Suppressor macrophage treated with lipopolysaccharide for 4 hours (primary cell): ENCODE measurements around the gene PRND.
"Not testable (repeated sequence)": the region's sequence is repeated elsewhere in the genome, so short reads cannot be mapped to it uniquely, and the experiment has no call there.

Experiments used
- DNase-seq: peaks from one replicate; pipeline ENCODE4 v3.0.0-alpha.2; 2020

Gene PRND

GRCh38 chr20:4709261-4710105 lies 12.2 kb upstream of the PRND start:
- DNase-seq, result no peak

GRCh38 chr20:4710106-4710475 lies 11.6 kb upstream of the PRND start:
- DNase-seq, result no peak

GRCh38 chr20:4711511-4711910 lies 10.2 kb upstream of the PRND start:
- DNase-seq, result no peak

- no peak for DNase-seq
Measured at GRCh38 chr20:4713401-4713800, 8.3 kb upstream of the PRND start.

- DNase-seq, result no peak
Measured at GRCh38 chr20:4714818-4715217, 6.9 kb upstream of the PRND start.

- peak; percentile 19 for DNase-seq
Measured at GRCh38 chr20:4717816-4718570, 3.7 kb upstream of the PRND start.

GRCh38 chr20:4719190-4719589 lies 2.5 kb upstream of the PRND start:
- no peak for DNase-seq

- DNase-seq, result peak; percentile 96
Measured at GRCh38 chr20:4720041-4720976, 1.4 kb upstream of the PRND start.

GRCh38 chr20:4720977-4721349 lies 746 bp upstream of the PRND start:
- no peak for DNase-seq

- DNase-seq, result no peak
Measured at GRCh38 chr20:4722571-4722970, 862 bp downstream of the PRND start.

- no peak for DNase-seq
Measured at GRCh38 chr20:4722993-4723392, 1.3 kb downstream of the PRND start.

GRCh38 chr20:4723553-4723952 lies 1.8 kb downstream of the PRND start:
- DNase-seq, result not testable (repeated sequence)

- no peak for DNase-seq
Measured at GRCh38 chr20:4724459-4725262, 3.0 kb downstream of the PRND start.

- DNase-seq, result no peak
Measured at GRCh38 chr20:4725263-4725550, 3.5 kb downstream of the PRND start.

GRCh38 chr20:4726710-4727397 lies 5.1 kb downstream of the PRND start:
- DNase-seq, result peak; percentile 96

GRCh38 chr20:4728120-4728760 lies 6.5 kb downstream of the PRND start:
- DNase-seq, result peak; percentile 27

GRCh38 chr20:4729265-4729664 lies 7.6 kb downstream of the PRND start:
- peak; percentile 21 for DNase-seq

GRCh38 chr20:4730780-4731179 lies 9.1 kb downstream of the PRND start:
- DNase-seq, result no peak

GRCh38 chr20:4736875-4737274 lies 15.2 kb downstream of the PRND start:
- no peak for DNase-seq

- DNase-seq, result no peak
Measured at GRCh38 chr20:4737857-4738627, 16.3 kb downstream of the PRND start.
